Sigmoid colon (tissue), 7 donors: Measurements from ENCODE around the gene AKAP5. TPM values are rescaled to one million over a fixed set of nuclear protein-coding genes. Genes with fewer than 3 reads are reported as not detected.

Experiments used
- DNase-seq: peaks from one replicate; pipeline ENCODE4 v3.0.0-alpha.2; 2019
- H3K27ac ChIP-seq, 4 donors: fragments of 200-600 bp; sonication (generic); one replicate each; pipeline ENCODE4 v1.5.1; 2016 to 2019; ENCODE audit warnings: mild to moderate bottlenecking in 1 of 4
- H3K27me3 ChIP-seq, 3 donors: fragments of 200-600 bp; sonication (generic); one replicate each; pipeline ENCODE4 v1.5.1; 2019; ENCODE audit warnings: mild to moderate bottlenecking in 1 of 3
- H3K36me3 ChIP-seq, 4 donors: fragments of 200-600 bp; sonication (generic); one replicate each; pipeline ENCODE4 v1.5.1; 2016 to 2019
- H3K4me1 ChIP-seq, 4 donors: fragments of 200-600 bp; sonication (generic); one replicate each; pipeline ENCODE4 v1.5.1; 2017 to 2019
- H3K4me3 ChIP-seq, 4 donors: fragments of 200-600 bp; sonication (generic); one replicate each; pipeline ENCODE4 v1.5.1; 2017 to 2019; ENCODE audit warnings: mild to moderate bottlenecking in 2 of 4, moderate library complexity in 1 of 4
- H3K9me3 ChIP-seq, 4 donors: fragments of 200-600 bp in 3 of 4; sonication (generic) in 3 of 4; one replicate each; pipeline versions ENCODE4 v1.5.1 to v1.6.1; 2013 to 2019
- CTCF ChIP-seq, 4 experiments: fragments of 450-650 bp in 3 of 4; fragments of 200-600 bp in 1 of 4; IDR thresholded peaks; one replicate each; pipeline ENCODE4 v1.5.1; 2016 to 2019; ENCODE audit warnings: antibody characterized with exemption in 4 of 4, mild to moderate bottlenecking in 3 of 4, moderate library complexity in 2 of 4
- EP300 ChIP-seq, 4 donors: sonication (generic); formaldehyde crosslinking; IDR thresholded peaks; one replicate each; pipeline ENCODE4 v1.6.1; 2017; ENCODE audit warnings: antibody characterized with exemption in 4 of 4
- POLR2A ChIP-seq, 2 donors: fragments of 450-650 bp; IDR thresholded peaks; one replicate each; pipeline ENCODE4 v1.6.1; 2016; ENCODE audit warnings: antibody characterized with exemption in 2 of 2, mild to moderate bottlenecking in 2 of 2, moderate library complexity in 2 of 2
- POLR2AphosphoS5 ChIP-seq, 4 donors: sonication (generic); formaldehyde crosslinking; IDR thresholded peaks; one replicate each; pipeline ENCODE4 v1.6.1; 2017; ENCODE audit warnings: antibody characterized with exemption in 4 of 4
- WGBS, 2 donors: extraction: QIAGEN DNeasy Blood & Tissue Kit; methylation state at CpG; one replicate each; pipeline ENCODE4 v1.1.7; 2013; 5-methylcytosine and 5-hydroxymethylcytosine counted together
- intact Hi-C: fragments of 100-400 bp; cut with DNase I; formaldehyde crosslinking; loops from one replicate; pipeline ENCODE4 v1.15.1; 2023
- polyA plus RNA-seq, 3 donors: library from polyadenylated mRNA; stranded (reverse); fragments of 200-250 nt; gene quantifications; one replicate each; pipeline ENCODE4 v1.2.3, GENCODE V29; 2013
- total RNA-seq, 4 donors: library from RNA; depleted of rRNA; stranded (reverse); fragments of >200 nt; gene quantifications; one replicate each; pipeline ENCODE4 v1.1.0, GENCODE V29; 2016
- donor health status: healthy with polysubstance abuse.
- donor health status: Bipolar disorder and iron deficiency.
- donor health status: healthy.

The AKAP5 gene
- total and polyA plus RNA-seq, 7 donors, result 0.33 to 7.2 (median 1.7) TPM

GRCh38 chr14:64423987-64424386 lies 41.3 kb upstream of the AKAP5 start:
- Histone ChIP-seq H3K4me1 (no peaks in the 10 kb centered on the region), H3K27ac (no peak overlapping the region), H3K4me3 (no peak overlapping the region), H3K36me3 (peaks cover 14 to 78% (median 24%) of the 10 kb centered on the region in 4 donors), H3K27me3 (no peaks in the 10 kb centered on the region), H3K9me3 (no peaks in the 10 kb centered on the region)
- TF ChIP-seq POLR2AphosphoS5 (IDR thresholded peaks at IDR 0.05) (no peak), CTCF (IDR thresholded peaks at IDR 0.05) (no peak), POLR2A (IDR thresholded peaks at IDR 0.05) (no peak), EP300 (IDR thresholded peaks at IDR 0.05) (no peak)
- WGBS, 2 donors, result 96% methylated on average over 6 of the region's 6 CpGs
- intact Hi-C loops, result no loop called here
- DNase-seq, result no peak

GRCh38 chr14:64434528-64434927 lies 30.8 kb upstream of the AKAP5 start:
- peaks cover 0 to 71% (median 16%) of the 10 kb centered on the region in 4 donors for H3K36me3 ChIP-seq
- H3K9me3 ChIP-seq, result no peaks in the 10 kb centered on the region
- H3K27ac ChIP-seq, result no peak overlapping the region
- WGBS, 2 donors, result 89 to 90% methylated on average over 3 of the region's 3 CpGs
- no peaks in the 10 kb centered on the region for H3K4me1 ChIP-seq
- DNase-seq, result no peak
- intact Hi-C loops, result no loop called here
- no peak overlapping the region for H3K4me3 ChIP-seq
- no peak for TF ChIP-seq POLR2AphosphoS5 (IDR thresholded peaks at IDR 0.05)
- TF ChIP-seq POLR2A (IDR thresholded peaks at IDR 0.05), result no peak
- TF ChIP-seq EP300 (IDR thresholded peaks at IDR 0.05), result no peak
- TF ChIP-seq CTCF (IDR thresholded peaks at IDR 0.05), result no peak
- H3K27me3 ChIP-seq, result no peaks in the 10 kb centered on the region

GRCh38 chr14:64438181-64438841 lies 27.0 kb upstream of the AKAP5 start:
- DNase-seq, result no peak
- H3K9me3 ChIP-seq, result no peaks in the 10 kb centered on the region
- no peaks in the 10 kb centered on the region for H3K4me1 ChIP-seq
- H3K27me3 ChIP-seq, result no peaks in the 10 kb centered on the region
- WGBS, 2 donors, result 16 to 47% methylated on average over 3 of the region's 3 CpGs
- no peak overlapping the region for H3K4me3 ChIP-seq
- H3K27ac ChIP-seq, result peak overlapping the region in 1 of 4 donors; percentile 7
- TF ChIP-seq POLR2AphosphoS5 (IDR thresholded peaks at IDR 0.05), result no peak
- intact Hi-C loops, result no loop called here
- peaks cover 0 to 72% (median 8%) of the 10 kb centered on the region in 4 donors for H3K36me3 ChIP-seq

GRCh38 chr14:64439141-64439540 lies 26.2 kb upstream of the AKAP5 start:
- no peaks in the 10 kb centered on the region for H3K9me3 ChIP-seq
- TF ChIP-seq CTCF (IDR thresholded peaks at IDR 0.05) (no peak), EP300 (IDR thresholded peaks at IDR 0.05) (no peak), POLR2AphosphoS5 (IDR thresholded peaks at IDR 0.05) (no peak), POLR2A (IDR thresholded peaks at IDR 0.05) (no peak)
- WGBS, 2 donors, result 91 to 92% methylated on average over 6 of the region's 6 CpGs
- DNase-seq, result no peak
- no peak overlapping the region for H3K27ac ChIP-seq
- intact Hi-C loops, result no loop called here
- no peaks in the 10 kb centered on the region for H3K27me3 ChIP-seq
- H3K36me3 ChIP-seq, result peaks cover 0 to 73% (median 11%) of the 10 kb centered on the region in 4 donors
- H3K4me1 ChIP-seq, result no peaks in the 10 kb centered on the region
- no peak overlapping the region for H3K4me3 ChIP-seq

GRCh38 chr14:64440494-64440893 lies 24.8 kb upstream of the AKAP5 start:
- H3K27ac ChIP-seq, result no peak overlapping the region
- intact Hi-C loops, result no loop called here
- DNase-seq, result no peak
- no peak overlapping the region for H3K4me3 ChIP-seq
- no peaks in the 10 kb centered on the region for H3K27me3 ChIP-seq
- H3K36me3 ChIP-seq, result peaks cover 0 to 67% (median 11%) of the 10 kb centered on the region in 4 donors
- H3K4me1 ChIP-seq, result peaks cover 0 to 7% (median 2%) of the 10 kb centered on the region in 4 donors
- H3K9me3 ChIP-seq, result no peaks in the 10 kb centered on the region
- 98 to 99% methylated on average over 3 of the region's 3 CpGs for WGBS, 2 donors
- TF ChIP-seq EP300 (IDR thresholded peaks at IDR 0.05) (no peak), CTCF (IDR thresholded peaks at IDR 0.05) (no peak)
